GM18508 (cell line): ENCODE results near the gene KASH5.
"Not testable (repeated sequence)": the region's sequence is repeated elsewhere in the genome, so short reads cannot be mapped to it uniquely, and the experiment has no call there.

Experiments used
- ATAC-seq: cut with Tn5 transposase; IDR thresholded peaks from one replicate; pipeline ENCODE4 v1.9.1; 2021; ENCODE audit warnings: moderate number of reproducible peaks; ENCODE audit not compliant: insufficient read depth, unreplicated experiment

Gene KASH5

DNA sequence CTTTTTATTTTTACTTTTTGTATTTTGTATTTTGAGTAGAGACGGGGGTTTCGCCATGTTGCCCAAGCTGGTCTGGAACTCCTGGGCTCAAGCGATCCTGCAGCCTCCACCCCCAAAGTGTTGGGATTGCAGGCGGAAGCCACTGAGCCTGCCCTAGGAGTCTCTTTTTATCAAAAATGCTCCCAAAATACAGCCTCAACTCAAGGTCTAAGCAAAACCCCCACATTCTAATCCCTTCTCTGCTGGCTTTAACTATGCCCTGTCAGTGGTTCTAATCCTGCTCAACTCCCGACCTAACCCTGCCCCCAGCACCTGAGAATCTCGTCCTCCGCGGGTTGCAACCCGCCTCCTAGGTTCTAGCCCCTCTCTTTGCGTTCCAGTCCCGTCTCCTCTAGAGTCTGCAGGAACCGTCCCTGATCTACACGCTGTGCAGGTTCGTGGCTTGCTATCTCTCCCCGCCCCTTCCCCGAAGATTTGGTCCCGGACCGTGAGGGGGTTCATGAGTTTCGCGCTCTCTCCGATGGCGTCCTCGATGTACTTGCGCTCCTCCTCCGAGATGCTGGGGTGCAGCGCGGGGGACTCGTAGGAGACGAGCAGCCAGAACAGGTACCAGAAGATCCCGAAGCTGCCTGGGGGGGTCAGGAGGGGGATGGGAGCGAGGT lies 45.3 kb downstream of the KASH5 start:
- ATAC-seq = no peak

DNA sequence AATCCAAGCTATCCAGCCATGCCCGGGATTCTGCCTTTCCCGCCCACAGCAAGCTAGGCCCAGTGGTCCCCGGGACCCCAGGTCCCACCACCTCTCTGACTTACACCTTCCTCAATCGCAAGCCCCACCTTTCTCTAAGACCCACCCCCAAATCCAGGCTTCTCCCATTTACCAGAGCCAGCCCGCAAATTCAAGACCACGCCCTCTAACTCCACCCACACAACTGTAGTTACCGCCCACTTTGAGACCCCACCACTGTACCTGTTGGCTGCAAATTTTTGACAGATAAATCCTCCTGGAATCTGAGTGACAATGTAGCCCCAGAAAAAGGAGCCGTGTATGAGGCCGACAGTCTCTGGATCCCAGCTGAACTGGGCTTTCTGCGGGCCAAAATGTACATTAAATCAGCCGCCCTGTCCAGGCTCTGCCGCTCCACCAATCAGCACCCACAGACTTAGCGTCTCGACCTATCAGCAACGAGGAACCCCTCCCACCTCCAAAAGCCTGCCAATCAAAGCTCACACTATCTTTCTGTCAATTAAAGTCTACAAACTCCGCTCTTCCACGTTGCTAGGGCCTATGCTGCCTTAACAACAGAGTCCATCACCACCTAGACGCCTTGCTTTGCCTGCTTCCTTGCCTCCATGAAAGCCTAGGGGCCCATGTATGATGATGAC lies 47.0 kb downstream of the KASH5 start:
- no peak for ATAC-seq

DNA sequence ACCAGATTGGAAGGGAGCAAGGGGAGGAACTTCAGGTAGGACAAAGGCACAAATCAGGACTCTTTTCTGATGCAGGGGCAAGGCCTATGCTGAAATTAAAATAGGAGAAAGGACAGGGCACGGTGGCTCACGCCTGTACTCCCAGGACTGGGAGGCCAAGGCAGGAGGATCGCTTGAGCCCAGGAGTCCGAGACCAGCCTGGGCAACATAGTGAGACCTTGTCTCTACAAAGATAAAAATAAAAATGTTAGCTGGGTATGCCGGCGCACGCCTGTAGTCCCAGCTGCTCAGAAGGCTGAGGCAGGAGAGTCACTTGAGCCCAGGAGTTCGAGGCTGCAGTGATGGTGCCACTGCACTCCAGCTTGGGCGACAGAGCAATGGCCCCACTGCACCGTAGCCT lies 47.6 kb downstream of the KASH5 start:
- ATAC-seq = no peak

DNA sequence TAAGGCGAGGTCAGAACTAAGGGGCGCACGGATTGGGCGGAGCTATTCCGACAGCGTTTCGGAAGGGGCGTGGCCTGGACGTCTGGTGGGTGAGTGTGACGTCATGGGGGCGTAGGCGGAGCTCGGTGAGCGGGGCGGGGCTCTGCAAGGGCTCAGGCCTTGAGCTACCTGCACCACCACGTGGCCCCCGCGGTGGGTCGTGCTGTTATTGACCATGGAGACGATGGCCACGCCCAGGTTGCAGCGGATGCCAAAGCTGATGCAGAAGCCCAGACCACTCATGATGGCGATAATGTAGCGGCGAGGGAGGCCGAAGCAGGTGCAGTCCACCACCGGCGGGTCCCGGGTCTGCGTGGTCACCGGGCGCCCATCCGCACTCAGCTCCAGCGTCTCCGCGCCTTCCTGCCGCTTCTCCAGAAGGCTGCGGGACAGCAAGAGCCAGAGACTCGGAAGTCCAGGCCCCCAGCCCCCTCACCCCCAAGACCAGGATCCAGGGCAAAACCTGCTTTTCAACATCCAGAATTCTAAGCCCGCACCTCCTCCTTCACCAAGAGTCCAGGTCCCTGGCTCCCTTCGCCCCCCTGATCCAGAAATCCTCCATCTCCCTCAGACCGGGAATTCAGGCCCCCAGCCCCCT lies 48.5 kb downstream of the KASH5 start:
- ATAC-seq = no peak

DNA sequence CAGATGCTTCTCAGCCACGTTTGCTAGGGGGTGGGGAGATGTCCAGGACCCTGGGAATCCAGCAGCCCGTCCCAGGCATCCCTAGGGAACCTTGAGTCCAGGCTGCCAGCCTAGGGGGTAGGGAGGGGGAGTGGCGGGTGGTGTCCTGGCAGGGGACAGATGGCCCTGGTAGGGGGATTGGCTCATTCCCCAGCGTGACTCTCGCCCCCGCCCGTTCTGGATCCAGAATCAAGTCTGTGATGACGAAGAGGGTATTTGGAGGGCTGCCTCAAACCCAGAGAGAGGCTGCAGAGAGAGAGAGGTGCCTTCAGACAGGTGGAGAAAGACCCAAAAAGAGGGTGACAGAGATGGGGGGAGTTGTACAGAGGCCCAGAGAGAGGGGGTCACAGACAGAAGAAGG lies 49.2 kb downstream of the KASH5 start:
- no peak for ATAC-seq

DNA sequence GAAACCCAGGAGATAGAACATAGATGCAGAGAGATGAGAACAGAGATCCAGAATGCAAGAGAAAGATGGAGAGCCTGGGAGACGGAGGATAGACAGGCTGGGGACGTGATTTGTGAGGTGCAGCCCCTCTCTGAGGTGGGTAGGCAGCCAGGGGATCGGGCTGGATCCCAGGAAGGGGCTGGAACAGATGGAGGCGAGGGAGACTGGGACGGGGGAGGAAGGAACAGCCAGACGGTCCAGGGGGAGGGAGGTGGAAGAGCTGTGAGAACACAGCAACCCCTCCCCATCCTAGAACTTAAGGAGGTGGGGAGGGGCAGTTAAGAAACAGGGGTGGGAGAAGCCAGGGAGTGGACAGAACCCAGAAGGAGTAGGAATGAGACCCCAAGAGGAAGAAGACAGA lies 50.2 kb downstream of the KASH5 start:
- no peak for ATAC-seq

DNA sequence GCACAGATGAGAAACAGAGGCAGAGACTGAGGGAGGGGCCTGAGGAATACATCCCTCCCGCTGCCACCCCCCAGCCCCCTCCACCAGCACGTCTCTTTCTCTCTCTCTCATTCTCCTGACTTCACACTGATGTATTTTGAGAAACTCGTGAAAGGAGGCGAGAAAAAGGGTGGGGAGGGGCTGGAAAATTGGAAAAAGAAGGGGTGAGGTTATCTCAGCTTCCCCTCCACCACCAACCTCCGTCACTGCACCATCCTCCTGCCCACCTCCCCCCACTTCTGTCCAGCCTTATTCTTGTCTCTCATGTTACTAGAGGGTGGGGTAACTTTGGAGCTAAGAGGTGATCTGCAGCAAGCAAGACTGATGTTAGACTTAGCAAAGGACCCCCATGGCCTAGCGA lies 51.8 kb downstream of the KASH5 start:
- no peak for ATAC-seq

DNA sequence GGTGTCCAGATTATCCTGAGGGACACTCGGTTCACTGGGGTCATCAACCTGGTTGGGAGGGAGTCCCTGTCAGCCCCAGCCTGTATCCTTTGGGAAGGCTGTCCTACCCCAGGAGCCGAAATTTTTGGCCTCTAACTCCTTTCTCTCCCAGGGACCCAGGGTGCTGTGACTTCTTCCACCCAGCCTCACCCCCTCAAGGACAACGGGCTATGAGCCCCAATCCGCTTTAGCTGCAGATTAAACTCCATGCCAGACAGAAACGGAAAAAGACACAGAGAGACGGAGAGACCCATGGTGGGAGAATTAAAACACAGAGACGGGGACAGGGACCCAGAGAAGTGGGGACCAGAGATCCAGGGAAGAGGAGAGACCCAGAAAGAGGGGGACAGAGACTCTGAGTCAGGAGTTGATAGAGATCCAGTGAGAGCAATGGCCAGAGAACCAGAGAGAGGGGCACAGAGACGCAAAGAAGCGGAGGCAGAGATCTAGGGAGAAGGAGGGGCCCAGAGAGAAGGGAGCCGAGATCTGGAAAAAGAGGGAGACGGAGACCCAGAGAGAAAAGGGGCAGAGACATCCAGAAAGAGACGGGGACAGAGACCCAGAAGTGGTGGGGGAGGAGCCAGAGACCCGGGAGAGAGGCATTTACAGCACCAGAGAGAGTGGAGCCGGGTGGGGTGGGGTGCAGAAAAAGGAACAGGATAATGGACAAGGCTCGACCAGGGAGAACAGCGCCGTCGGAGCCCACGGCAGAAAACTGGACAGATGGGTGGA lies 52.6 kb downstream of the KASH5 start:
- ATAC-seq = no peak

DNA sequence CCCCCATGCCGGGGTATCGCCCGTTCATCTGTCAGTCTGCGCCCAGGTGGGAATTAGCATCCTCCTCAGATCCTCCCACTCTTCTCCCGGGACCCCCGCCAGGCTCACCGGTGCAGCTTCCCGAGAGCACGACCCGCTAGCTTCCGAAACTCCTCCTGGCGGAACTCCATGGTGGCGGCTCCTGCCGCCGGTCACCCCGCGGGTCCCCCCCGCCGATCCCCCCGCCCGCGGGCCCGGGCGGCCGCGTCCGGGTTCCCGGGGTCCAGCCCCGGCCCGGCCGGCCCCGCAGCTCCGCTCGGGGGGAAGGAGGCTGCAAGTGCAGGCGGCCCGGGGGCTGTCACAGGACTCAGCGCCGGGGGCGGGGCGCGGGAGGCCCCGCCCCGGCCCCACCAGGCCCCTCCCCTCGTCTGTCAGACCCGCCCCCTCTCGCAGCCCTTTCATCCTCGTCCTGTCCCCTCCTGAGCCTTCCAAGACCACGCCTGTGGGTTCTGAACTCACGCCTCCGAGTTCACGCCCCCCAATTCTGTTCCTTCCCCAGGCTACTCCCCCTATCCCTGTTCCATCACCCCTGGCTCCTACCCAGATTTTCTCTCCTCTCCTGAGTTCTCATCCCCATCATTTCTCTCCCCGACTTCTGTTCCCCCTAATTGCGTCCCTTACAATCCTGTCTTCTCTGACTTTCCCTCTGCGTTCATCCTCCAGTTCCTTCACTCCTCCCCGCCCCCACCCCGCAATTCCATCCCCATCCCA lies 53.3 kb downstream of the KASH5 start, which contains the start of gene SLC17A7:
TSS of gene SLC17A7 (minus strand) at position 318 of the 750 bp plus-strand sequence. CDS start at position 170, 148 bp downstream.
- ATAC-seq = no peak

DNA sequence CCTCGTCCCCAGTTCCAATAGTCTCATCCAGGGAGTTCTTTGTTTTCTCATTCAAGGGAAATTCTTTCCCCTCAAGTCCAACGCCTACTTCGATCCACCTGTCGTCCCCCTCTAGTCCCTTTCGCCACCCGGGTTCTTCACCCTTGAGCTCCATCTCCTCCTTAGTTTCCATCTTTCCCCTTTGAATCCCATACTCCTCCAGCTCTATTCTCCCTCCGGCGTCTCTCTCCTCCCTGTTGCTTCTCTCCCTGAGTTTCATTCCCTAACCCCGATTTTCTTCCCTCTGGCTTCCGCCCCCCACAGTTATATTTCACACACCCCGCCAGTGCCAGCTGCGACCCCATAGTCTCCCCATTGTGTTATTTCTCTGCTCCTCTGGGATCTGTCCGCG lies 53.9 kb downstream of the KASH5 start:
- no peak for ATAC-seq

DNA sequence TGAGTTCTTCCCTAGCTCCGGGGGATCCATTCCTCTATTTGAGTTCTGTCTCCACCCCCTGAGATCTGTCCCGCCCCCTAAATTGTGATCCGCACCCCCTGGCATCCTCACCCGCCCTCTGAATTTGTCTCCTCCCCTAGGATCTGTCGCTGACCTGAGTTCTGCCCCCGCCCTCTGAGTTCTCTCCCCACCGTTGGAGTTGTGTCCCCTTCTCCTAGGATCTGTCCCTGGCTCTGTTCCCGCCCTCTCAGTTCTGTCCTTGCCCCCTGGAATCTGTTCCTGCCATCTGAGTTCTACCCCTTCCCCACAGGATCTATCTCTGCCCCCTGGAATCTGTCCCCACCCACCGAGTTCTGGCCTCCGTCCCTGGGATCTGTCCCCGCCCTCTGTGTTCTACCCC lies 54.3 kb downstream of the KASH5 start:
- no peak for ATAC-seq

DNA sequence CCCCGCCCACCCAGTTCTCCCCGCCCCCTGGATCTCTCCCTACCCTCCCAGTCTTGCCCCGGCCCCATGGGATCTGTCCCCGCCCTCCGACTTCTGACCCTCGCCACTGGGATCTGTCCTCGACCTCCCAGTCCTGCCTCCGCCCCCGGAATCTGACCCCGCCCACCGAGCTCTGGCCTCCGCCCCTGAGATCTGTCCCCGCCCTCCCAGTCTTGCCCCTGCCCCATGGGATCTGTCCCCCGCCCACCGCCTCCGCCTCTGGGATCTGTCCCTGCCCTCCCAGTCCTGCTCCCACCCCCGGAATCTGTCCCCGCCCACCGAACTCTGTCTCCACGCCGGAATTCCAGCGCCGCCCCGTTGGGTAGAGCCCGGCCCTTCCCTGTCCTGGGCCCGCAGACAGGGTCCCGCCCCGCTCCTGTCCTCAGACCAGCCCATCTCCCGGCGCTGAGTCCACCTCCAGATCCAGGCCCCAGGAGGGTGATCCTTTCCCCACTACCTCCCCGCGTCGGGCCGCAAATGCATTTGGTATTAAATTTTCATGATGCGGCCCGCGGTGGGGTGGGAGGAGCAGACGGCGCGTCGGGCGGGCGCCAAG lies 54.8 kb downstream of the KASH5 start:
- ATAC-seq = no peak

DNA sequence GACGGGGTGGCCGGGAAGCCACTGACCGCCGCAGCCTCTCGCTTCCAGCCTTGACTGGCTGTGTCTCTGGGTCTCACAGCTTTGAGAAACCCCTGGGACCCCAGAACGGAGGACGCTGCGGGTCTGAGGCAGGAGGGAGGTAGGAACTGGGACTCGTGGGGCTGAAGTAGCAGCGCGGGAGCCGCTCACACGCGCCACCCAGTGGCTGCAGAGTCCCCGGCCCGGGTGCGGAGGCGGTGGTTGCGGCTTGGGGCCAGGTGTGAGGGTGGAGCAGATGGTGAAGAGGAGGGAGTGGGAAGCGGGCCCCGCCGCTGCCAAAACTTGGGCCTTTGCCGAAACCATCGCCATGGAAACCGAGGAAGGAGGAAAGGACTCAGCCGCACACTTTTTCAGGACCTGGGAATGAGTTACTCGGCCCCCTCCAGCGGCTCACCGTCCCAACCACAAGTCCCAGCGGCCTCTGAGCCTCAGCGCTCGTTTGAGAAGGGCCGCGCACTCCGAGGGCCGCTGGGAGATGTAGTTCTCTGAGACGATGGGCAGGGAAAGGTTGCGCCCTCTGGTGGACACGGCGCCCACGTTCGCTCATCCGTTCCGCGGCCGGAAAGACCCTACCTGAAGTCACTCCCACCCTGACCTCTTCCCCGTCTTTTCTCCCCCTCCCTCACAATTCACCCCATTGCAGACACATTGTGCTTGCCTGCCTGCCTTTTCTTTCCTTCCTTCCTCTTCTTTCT lies 55.5 kb downstream of the KASH5 start:
- ATAC-seq = peak; percentile 51

DNA sequence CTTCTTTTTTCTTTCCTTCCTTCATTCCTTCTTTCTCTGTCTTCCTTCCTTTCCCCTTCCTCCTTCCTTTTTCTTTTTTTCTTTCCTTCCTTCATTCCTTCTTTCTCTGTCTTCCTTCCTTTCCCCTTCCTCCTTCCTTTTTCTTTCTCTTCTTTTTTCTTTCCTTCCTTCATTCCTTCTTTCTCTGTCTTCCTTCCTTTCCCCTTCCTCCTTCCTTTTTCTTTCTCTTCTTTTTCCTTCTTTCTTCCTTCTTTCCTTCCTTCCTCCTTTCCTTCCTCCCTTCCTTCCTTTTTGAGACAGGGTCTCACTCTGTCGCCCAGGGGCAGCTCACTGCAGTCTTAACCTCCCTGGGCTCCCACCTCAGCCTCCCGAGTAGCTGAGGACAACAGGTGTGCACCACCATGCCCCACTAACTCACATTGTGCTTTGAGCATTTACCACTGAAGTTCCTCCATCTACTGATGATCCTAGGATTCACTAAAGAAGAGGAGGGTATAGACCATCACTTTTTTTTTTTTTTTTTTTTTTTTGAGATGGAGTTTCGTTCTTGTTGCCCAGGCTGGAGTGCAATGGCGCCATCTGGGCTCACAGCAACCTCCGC lies 56.2 kb downstream of the KASH5 start:
- not testable (repeated sequence) for ATAC-seq

DNA sequence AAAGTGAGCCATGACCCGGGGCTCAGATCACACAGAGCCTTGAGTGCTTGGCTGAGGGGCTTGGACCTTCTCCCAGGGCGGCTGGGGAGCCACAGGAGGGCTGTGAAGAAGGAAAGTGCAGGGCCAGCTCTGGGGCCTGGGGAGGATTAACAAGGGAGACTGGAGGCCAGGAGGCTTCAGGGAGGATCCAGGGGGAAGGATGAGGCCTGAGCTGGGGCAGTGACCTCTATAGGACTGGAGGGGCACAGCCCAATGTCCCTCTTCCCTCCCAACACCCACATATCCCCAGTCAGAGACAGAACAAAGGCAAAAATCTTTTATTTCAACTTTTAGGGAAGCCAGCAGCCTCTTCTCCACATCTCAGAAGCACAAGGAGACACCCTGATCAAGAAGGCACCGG lies 57.9 kb downstream of the KASH5 start:
- no peak for ATAC-seq

DNA sequence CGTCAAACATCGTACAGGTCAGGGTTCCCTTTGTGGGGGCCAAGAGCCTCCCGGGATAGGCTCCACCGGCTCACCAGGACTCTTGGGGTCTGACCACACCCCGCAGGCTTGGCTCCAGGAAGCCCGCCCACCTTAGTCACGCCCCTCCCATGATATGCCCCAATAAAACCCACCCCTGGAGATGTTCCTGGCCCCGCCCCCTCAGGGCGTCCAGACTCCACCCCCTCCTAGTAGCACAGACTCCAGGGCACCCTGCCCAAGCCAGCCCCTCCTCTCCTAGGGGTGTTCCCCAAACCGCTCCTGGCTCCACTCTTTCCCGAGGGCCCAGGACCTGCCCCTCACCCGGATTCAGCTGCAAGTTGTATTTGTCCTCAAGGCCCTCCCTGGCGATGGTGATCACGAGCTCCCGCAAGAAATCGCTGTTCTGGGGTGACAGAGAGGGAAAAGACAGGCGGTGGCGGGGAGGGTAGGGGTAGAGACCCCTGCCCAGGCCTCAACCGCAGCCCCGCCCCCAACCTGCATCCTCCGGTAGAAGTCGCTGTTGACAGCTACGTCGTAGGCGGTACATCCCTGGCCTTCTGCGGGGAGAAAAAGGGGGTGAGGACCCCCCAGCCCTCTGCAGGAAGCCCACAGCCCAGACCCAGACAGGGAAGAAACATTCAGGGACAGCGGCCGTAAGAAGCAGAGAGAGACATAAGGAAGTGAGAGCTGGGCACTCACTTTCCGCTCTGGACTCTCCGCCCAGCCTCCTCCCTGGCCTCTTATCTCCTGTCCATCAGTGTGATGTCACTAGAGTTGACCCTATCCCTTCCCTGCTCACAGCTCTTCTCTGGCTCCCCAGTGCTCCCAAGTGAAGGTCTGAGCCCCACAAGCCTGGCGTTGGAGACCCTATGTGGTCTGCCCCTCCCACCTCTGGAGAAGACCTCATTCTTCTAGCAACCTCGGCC lies 59.7 kb downstream of the KASH5 start:
- no peak for ATAC-seq

DNA sequence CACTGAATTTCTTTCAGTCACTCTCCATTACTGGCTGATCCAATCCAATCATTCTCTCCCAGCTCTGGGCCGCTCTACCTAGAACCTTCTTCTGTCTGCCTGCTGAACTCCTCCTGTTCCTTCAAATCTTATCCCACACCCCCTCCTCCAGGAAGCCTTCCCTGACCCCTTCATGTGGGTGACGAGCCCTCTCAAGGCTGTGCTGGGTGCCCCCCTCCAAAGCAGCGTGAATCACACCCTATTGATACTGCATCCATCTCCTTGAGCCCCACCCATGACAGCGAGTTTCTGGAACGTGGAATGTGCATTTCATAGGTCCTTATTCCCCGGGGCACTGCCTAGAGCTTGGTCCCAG lies 60.4 kb downstream of the KASH5 start:
- ATAC-seq = no peak

DNA sequence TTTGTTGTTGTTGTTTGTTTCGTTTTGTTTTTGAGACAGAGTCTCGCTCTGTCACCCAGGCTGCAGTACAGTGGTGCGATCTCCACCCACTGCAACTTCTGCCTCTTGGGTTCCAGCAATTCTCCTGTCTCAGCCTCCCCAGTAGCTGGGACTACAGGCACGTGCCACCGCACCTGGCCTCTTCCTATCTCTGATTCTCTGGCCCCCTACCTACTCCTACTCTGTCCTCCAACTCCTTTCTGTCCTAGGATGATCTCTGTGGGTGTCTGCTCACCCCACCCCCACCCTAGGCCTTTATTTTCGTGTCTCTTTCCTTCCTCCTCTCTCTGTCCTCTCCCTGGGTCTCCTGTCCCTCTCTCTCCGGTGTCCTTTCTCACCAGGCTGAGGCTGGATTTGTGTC lies 62.4 kb downstream of the KASH5 start:
- no peak for ATAC-seq
